GM19035 (cell line): Measurements from ENCODE around the gene USP35.

Experiments used
- ATAC-seq: cut with Tn5 transposase; IDR thresholded peaks from one replicate; pipeline ENCODE4 v1.9.1; 2021; ENCODE audit not compliant: unreplicated experiment

USP35 gene, protein sequence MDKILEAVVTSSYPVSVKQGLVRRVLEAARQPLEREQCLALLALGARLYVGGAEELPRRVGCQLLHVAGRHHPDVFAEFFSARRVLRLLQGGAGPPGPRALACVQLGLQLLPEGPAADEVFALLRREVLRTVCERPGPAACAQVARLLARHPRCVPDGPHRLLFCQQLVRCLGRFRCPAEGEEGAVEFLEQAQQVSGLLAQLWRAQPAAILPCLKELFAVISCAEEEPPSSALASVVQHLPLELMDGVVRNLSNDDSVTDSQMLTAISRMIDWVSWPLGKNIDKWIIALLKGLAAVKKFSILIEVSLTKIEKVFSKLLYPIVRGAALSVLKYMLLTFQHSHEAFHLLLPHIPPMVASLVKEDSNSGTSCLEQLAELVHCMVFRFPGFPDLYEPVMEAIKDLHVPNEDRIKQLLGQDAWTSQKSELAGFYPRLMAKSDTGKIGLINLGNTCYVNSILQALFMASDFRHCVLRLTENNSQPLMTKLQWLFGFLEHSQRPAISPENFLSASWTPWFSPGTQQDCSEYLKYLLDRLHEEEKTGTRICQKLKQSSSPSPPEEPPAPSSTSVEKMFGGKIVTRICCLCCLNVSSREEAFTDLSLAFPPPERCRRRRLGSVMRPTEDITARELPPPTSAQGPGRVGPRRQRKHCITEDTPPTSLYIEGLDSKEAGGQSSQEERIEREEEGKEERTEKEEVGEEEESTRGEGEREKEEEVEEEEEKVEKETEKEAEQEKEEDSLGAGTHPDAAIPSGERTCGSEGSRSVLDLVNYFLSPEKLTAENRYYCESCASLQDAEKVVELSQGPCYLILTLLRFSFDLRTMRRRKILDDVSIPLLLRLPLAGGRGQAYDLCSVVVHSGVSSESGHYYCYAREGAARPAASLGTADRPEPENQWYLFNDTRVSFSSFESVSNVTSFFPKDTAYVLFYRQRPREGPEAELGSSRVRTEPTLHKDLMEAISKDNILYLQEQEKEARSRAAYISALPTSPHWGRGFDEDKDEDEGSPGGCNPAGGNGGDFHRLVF

DNA sequence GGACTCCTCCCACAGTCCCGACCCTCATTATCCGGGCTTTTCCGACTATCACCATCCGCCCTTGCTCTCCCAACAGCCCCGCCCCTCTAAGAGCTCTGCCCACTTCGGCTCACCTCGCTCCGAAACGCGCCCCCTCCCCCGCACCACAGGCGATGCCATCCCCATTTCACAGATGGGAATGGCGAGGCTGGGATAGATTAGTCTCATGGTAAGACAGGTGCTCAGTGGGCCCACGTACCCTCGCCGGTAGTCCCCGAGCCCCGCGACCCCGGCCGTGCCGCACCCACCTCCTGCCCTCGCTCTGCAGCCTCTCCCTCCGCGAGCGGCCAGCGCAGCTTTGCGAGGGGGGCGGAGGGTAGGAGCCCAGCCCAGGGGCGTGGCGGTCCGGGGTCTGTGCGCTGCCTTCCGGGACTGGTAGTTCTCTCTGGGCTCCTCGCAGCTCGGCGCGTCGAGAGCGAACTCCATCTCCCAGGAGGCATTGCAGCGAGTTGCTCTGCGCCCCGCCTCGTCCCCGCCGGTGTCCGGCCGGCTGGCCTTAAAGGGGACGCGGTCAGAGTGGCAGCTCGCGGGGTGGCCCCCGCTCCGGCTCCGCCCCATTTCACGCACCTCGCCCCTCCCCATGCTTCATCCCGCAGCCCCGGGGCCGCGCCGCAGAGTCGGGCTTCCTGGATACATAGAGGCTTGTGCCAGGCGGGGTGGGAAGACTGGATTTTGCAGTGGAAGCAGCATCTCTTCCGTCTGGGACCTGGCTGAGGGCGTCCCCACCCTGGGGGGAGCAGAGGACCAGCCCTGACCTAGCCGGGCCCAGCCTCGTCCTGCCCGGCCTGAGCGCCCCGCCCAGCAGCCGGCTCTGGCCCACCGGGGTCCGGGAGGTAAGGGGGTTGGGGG is at the start of gene USP35, which contains the start of gene KCTD21:
Gene USP35, plus strand, starts transcription at position 634 of the 888 bp plus-strand sequence. CDS start 7,327 bp downstream, outside the sequence.
Gene KCTD21, minus strand, starts transcription at position 341 of the 888 bp plus-strand sequence. CDS start 14,072 bp downstream, outside the sequence.
- peak; percentile 95 for ATAC-seq

DNA sequence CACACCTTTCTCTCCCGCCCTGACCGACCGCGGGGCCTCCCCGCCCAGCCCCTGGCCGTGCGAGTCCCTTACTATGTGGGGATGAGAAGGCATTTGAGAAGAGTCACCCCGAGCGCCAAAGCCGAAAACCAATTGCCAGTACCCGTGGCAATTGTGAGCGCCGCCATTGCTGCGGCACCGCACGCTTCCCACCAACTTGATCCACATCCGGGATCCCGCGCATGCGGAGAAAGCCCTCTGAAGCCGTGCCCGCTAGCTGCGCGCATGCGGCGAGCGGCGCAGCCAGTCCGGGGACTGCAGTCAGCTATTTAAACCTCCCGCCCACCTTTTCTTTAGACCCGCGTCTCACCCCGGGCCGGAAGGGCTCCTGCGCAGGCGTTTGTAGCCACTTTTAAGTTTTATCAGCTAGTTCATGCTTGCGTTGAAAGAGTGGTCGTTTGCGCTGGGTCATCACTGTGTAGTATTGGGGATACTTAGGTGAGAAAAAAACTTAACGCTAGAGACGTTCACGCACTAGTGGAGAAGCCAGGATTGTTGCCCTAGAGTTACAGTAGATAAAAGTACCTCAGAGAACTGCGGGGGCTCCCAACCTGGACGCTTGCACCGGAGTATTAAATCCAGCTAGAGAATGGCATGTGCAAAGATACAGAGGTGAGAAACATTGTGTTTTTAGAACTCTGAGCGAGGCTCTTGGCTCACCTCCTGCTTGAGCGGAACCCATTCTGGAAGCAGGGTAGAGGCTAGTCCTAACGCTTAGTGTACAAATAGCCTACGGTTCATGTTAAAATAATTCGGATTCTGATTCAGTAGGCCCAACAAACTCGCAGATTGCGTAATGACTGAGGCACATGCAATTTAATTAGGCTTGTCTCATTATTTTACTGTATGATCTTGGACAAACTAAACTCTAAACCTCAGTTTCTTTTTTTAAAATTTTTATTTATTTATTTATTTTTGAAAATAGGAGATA is 49.0 kb upstream of the USP35 start, which contains the start of gene ALG8:
Gene ALG8, minus strand, starts transcription at position 205 of the 970 bp plus-strand sequence. Its CDS starts 38 bp downstream, at position 167.
- peak; percentile 91 for ATAC-seq

DNA sequence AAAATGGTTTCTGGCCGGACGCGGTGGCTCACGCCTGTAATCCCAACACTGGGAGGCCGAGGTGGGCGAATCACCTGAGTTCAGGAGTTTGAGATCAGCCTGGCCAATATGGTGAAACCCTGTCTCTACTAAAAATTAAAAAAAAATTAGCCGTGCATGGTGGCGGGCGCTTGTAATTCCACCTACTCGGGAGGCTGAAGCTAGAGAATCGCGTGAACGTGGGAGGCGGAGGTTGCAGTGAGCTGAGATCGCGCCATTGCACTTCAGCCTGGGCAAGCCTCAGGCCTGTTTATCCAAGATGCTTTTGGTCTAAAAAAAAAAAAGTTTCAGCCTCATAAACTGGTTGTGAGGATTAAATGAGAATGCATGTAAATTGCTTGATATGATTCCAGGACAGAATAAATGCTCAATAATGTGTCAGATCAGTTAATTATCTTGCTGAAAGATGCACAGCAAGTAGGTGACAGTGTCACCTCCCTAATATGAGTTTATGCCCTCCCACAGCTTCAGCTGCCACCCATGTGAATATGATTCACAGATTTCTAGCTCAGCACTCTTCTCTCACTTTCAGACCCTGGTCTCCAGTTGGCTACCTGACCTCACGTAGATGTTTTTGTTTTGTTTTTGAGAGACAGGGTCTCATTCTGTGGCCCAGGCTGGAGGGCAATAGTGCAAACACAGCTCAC is 48.2 kb upstream of the USP35 start:
- no peak for ATAC-seq

DNA sequence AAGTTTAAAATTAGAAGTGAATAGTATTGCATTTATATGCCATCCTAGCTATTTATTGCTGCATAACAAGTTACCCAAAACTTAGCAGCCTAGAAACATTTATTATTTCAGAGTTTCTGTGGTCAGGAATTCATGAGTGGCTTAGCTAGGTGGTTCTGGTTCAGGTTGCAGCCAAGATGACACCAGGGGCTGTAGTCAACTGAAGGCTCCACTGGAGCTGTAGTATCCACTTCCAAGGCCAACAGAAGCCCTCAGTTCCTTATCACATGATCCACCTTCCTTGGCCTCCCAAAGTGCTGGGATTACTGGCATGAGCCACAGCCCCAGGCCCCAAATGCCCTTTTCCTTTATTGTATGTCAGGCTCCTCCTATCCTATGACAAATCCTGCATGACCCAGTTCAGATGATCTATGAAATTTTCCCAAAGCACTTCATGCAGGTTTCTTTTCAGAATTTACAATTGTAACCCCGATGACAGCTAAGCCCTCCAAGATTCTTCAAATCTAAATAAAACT is 43.2 kb upstream of the USP35 start:
- ATAC-seq, result no peak

DNA sequence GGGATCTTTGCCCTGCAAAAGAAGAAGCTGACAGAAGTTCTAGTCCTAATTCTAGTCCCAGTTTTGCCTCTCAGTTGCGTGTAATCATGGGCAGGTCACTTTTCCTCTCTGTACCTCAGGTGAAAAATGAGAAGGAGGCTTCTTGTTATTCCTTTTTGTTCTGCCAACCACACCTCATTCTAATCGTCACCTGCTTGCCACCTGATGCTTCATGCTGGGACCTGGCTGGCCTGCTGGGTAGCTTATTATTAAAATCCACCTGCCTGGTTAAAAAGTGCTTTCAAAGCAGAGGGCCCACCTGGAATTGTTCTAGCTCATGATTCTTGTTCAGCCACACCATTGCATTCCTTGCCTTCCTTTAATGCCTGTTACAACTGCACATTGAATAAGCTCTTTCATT is 40.9 kb upstream of the USP35 start:
- no peak for ATAC-seq

DNA sequence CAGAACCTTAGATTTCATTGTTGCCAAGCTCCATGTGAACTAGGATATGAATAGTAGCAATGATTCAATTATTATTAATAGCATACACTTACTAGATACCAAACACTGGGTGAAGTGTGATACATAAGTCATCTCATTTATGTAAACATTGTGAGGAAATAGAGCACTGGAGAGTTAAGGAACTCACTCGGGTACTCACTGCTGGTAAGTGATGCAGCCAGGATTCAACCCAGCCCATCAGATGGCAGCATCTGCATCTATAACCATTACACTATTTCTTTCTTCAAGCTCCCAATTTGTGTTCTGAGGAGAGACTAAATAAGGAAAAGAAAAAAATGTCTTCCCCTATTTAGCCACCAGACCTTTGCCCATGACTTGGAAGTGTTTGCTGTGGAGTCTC is 39.1 kb upstream of the USP35 start:
- ATAC-seq, result no peak

DNA sequence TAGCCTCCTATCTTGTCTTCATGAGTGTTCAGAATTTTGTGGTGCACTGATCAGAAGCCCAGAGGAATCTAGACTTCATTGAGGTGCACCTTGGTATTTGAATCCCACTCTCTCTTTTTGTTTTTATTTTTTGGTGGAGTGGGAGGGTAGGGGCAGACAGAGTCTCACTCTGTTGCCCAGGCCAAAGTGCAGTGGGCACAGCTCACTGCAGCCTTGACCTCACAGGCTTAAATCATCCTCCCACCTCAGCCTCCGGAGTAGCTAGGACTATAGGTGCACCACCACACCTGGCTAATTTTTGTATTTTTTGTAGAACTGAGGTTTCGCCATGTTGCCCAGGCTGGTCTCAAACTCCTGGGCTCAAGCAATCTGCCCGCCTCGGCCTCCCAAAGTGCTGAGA is 38.4 kb upstream of the USP35 start:
- ATAC-seq, result no peak

DNA sequence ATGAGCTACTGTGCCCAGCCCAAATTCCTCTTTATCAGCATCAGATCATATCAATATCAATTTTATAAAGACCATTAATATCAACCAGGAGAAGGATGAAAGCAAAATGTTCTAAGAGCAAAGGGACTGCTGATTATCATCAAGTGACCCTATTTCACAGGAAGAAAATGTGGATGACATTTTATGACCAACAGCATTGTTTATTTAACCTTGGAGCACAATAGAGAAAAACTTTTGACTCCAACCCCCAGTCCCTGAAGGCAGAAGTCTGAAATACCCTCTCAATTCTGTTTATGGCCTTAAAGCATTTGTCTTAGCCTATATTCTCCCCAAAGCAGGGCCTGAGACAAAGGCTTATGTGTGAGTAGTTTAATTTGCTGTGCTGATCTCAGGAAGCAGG is 38.0 kb upstream of the USP35 start:
- no peak for ATAC-seq

DNA sequence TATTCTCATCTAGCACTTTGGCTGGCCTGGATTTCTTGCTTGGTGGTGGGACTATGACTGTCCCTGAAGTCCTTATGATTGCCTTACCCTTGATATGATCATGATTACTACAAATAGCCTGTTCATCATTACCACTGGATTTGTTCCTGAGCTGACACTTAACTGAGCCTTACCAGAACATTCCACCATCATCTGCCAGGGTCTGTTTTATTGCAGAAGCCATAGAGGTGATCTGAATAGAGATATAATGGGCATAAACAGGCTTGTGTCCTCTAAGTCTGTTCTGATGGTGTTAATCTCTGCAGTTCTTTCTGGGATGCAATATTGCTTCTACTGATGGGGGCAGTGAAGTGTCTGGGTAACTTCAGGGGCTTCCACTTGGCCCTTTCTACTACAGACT is 36.9 kb upstream of the USP35 start:
- ATAC-seq, result no peak

DNA sequence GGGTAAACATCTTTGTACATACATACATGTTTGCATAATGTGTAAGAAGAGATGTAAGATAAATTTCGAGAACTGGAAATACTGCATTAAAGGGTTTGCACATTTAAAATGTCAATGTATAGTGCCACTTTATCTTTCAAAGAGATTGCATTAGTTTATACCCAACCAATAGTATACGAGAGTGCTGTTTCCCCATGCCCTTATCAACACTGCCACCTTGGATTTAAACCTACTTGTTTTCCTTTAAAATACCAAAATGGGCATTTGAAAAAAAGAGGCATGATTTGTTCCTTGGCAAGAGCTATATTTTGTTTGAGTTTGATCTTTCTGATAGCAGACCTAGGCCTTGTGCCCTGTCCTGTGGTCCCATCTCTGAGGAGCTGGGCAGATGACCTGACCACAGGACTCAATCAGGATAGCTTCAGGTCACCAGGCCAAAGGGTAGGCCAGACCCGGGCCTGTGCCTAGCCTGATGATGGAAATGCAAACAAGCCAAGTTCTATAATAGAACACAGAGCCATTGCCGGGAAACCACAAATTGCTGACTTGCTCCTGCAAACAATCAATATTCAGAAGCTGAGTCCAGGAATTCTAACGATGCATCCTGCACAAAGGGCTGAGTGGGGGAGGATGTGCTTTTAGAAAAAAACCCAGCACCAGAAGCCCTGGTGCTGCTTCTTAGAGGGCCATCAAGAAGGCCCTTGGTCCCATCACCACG is 32.4 kb upstream of the USP35 start:
- ATAC-seq, result no peak

DNA sequence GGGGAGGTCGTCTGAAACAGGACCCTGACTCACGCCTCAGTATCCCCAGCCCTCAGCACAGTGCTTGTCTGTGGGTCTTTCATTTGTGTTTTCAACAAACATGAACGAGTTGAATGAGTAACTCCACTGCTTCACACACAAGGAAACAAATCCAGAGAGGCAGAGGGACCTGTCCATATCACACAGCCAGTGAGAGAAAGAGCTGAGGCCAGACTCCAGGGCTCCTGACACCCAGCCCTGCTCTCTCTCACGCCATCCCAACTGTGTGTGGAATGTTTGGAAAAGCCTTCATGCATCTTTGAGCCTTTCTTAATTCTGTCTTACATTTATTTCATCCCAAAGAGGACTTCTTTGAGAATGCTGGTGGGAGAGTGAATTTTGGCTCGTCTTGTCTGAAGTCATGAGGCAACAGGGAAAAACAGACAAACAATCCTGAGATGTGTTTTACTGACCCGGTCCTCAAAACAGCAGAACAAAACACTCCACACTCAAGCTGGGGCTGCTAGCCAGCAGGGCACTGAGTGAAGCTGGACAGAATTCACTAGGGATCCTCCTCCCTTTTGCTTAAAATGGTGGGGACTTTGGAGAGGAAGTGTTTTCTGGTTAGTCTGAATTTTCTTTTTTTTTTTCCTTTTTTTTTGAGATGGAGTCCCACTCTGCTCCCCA is 29.6 kb upstream of the USP35 start:
- ATAC-seq, result no peak

DNA sequence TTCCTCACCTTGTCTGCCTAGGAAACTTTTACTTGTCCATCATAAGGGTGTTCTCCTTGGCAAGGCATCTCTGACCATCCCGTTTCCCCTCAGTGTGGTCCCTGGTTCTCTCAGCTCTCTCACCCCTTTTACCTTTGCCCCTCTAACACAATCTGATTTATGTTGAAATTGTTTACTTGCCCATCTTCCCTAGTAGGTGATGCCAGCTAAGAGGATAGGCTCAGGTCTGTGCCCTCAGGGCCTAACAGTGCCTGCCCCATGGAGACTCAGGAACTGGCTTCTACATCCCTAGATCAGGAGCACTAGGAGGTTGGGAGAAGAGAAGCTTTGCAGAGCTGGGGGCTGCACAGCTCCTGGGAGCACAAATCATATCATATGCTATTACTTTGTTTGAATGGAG is 28.2 kb upstream of the USP35 start:
- no peak for ATAC-seq

DNA sequence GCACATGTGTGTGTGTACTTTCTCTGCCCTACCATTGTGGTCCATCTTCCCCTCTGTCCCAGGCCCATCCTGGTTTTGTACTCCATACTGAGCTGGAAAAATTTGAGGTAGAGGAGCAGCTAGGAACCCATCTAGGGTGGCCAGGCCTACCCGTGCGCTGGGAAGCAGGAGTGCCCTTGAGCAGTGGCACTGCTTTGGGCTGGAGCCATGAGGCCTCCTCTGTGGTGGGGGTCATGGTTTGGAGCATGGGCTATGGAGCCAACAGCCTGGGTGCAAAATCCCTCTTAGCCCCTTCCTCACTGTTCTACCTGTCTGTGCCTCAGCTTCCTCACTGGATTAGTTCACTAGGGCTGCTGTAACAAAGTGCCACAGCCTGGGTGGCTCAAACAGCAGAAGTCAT is 27.4 kb upstream of the USP35 start:
- no peak for ATAC-seq

DNA sequence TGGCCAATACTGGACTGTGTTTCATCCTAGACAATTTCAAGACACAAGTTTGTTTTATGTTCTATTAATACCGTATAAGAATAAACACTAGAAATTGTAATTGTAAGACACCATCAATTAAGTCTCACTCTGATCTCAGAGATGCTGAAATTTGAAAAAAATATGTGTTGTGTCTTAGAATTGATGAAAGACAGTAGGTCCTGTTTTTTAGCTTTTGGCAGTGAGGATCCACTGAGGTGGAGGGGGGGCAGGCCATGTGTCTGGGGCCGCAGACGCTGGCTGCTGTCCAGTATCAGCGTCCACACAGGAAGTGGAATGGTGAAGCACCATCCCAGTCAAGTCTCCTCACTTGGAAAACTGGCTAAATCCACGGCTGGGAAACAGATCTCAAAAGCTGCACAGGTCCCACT is 26.8 kb upstream of the USP35 start:
- ATAC-seq, result no peak

DNA sequence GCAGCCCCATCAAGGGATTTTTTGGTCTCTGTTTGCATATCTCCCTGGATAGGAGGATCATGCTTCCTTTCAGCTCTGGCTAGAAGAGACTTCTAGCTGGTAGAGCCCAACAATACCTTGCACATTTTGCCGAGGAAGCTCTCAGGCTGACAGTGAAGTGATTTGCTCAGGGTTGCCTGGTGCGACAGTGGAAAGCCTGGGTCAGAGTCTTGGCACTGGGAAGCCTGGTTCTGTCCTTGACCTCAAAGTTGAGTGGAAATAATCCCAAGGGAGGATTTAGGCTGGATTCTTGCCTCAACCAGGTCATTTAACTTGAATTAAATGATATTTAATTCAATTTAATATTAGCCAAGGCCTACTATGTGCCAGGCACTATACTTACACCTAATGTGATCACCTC is 24.9 kb upstream of the USP35 start:
- no peak for ATAC-seq

DNA sequence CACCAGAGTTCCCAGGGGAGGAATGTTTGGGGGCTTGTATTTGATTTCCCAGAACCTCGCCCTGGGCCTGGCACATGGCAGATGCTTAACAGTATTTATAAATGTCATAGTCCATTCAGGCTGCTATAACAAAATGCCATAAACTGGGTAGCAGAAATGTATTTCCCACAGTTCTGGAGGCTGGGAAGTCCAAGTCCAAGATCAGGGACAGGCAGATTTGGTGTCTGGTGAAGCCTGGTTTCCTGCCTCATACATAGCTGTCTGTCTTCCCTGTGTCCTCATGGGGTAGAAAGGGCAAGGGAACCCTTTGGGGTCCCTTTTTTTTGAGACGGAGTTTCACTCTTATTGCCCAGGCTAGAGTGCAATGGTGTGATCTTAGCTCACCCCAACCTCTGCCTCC is 24.2 kb upstream of the USP35 start:
- no peak for ATAC-seq

DNA sequence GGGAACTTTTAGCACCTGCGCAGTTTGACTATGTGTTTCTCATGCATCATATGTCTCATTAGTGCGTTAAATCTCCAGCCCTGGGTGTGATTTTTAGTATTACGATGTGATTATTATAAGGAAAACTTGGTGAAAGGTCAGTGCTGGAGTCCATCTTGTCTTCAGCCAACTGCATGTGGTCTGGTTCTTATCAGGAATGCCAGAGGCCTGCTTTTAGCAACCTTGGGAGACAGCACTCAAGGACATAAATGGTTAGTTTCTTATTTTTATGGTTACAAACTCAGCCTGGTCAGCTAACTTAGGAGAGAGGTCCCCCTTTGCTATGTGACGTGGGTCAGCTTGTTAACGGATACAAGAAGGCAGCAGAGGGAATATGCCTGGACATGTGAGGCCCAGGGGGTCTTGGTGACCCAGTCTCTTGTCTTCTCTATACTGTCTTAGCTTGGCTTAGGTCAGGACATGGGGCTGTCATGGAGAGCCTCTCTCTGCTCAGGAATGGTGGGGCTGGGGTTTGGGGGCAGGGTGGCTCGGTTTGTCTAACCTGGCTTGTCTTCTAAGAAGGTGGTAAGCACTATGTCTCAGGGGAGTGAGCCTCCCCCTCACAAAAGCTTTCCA is 21.8 kb upstream of the USP35 start:
- ATAC-seq, result no peak
